GM19468 (cell line): ENCODE results near the gene TLR10.
A peak's percentile ranks its signal among the peaks of the same experiment; 100 is the strongest.
"Not testable (repeated sequence)": the region's sequence is repeated elsewhere in the genome, so short reads cannot be mapped to it uniquely, and the experiment has no call there.

ENCODE experiments used
- ATAC-seq: cut with Tn5 transposase; IDR thresholded peaks from one replicate; pipeline ENCODE4 v1.9.1; 2021; ENCODE audit warnings: mild to moderate bottlenecking, moderate library complexity, moderate number of reproducible peaks; ENCODE audit not compliant: unreplicated experiment; ENCODE audit errors: extremely low read depth

Gene TLR10

GRCh38 chr4:38802561-38803355, 20.0 kb upstream of the TLR10 start:
- ATAC-seq, result no peak

- no peak for ATAC-seq
These were observed 18.2 kb upstream of the TLR10 start for GRCh38 chr4:38800961-38801450.

- no peak for ATAC-seq
These were observed 17.6 kb upstream of the TLR10 start for GRCh38 chr4:38800366-38800765.

- ATAC-seq, result no peak
These were observed 12.3 kb upstream of the TLR10 start for GRCh38 chr4:38795087-38795486.

- no peak for ATAC-seq
These were observed 11.3 kb upstream of the TLR10 start for GRCh38 chr4:38794051-38794450.

- no peak for ATAC-seq
These were observed 8.2 kb upstream of the TLR10 start for GRCh38 chr4:38791010-38791409.

GRCh38 chr4:38788317-38788716, 5.5 kb upstream of the TLR10 start:
- ATAC-seq, result no peak

- ATAC-seq, result no peak
These were observed 4.9 kb upstream of the TLR10 start for GRCh38 chr4:38787693-38788092.

- ATAC-seq, result peak; percentile 58
These were observed 3.2 kb upstream of the TLR10 start for GRCh38 chr4:38785901-38786402.

- no peak for ATAC-seq
These were observed 2.4 kb upstream of the TLR10 start for GRCh38 chr4:38785041-38785790.

GRCh38 chr4:38784141-38784540, 1.4 kb upstream of the TLR10 start:
- ATAC-seq, result no peak

GRCh38 chr4:38783109-38783460, 295 bp upstream of the TLR10 start:
- ATAC-seq, result no peak

GRCh38 chr4:38781854-38782261, 932 bp downstream of the TLR10 start:
- ATAC-seq, result no peak

- ATAC-seq, result no peak
These were observed 1.8 kb downstream of the TLR10 start for GRCh38 chr4:38780833-38781484.

- ATAC-seq, result no peak
These were observed 3.0 kb downstream of the TLR10 start for GRCh38 chr4:38779790-38780189.

GRCh38 chr4:38777925-38778324, 4.9 kb downstream of the TLR10 start:
- not testable (repeated sequence) for ATAC-seq

GRCh38 chr4:38775326-38775725, 7.5 kb downstream of the TLR10 start:
- ATAC-seq, result no peak

- ATAC-seq, result no peak
These were observed 8.4 kb downstream of the TLR10 start for GRCh38 chr4:38774181-38774955.

GRCh38 chr4:38770281-38770680, 12.5 kb downstream of the TLR10 start:
- not testable (repeated sequence) for ATAC-seq

GRCh38 chr4:38769857-38770256, 12.9 kb downstream of the TLR10 start:
- no peak for ATAC-seq
